ENCODE data around the gene IPO5.

IPO5 gene

DNA sequence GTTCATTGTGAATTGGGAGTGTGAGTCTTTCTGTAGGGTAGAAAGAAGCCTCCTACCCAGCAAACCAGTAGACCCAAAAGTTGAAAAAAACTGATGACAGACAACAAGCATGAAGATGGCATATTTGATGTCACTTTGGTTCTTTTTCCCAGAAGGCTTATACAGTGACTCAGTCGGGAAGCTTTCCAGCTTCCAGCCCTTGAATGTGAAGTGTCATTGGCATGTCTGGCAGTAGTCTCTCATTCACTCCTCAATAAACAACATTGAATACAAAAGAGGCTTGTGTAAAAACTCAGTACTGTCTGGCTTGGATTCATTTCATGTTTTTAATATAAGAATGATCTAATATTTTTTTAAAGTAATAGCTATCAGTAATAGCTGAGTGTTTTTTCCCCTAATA, 68.7 kb downstream of the IPO5 start:
- no peak overlapping the region for H2BK12ac ChIP-seq (ENCODE audit: low read length)
- H3K4me2 ChIP-seq (ENCODE audit: low read length), result no peak overlapping the region
- H4K91ac ChIP-seq (ENCODE audit: low read depth, low read length), result no peak overlapping the region
- H2AK5ac ChIP-seq (ENCODE audit: low read length), result no peak overlapping the region
- H3K79me2 ChIP-seq (ENCODE audit: control insufficient read depth, insufficient read depth, low read length, poor library complexity), result no peaks in the 10 kb centered on the region
- peaks cover 0 to 4% of the 10 kb centered on the region in 2 experiments for H3K4me1 ChIP-seq (ENCODE audit: control insufficient read depth in 1 of 2, insufficient read depth in 2 of 2, low read length in 2 of 2)
- H3K79me1 ChIP-seq (ENCODE audit: low read length), result no peaks in the 10 kb centered on the region
- H2AFZ ChIP-seq (ENCODE audit: insufficient read depth, low read length, poor library complexity), result no peak overlapping the region
- no peak overlapping the region for H2BK5ac ChIP-seq (ENCODE audit: low read depth, low read length, poor library complexity)
- no peak overlapping the region for H2BK120ac ChIP-seq (ENCODE audit: insufficient read depth, low read length, poor library complexity)
- no peak overlapping the region for H4K8ac ChIP-seq (ENCODE audit: low read depth, low read length)
- H3K9me3 ChIP-seq (ENCODE audit: insufficient read depth, low read depth, low read length), result no peaks in the 10 kb centered on the region
- DNase-seq, result peak; percentile 63 to 85
- no peak overlapping the region for H3K18ac ChIP-seq (ENCODE audit: low read length)
- no peak overlapping the region for H4K12ac ChIP-seq (ENCODE audit: low read depth, low read length)
- no CpG with 5 or more reads among the region's 1 CpG for WGBS (ENCODE audit: extremely low coverage, insufficient coverage, insufficient read length)
- H3K14ac ChIP-seq (ENCODE audit: low read length), result no peak overlapping the region
- no peaks in the 10 kb centered on the region for H3K27me3 ChIP-seq (ENCODE audit: insufficient read depth, low read length)
- no peak overlapping the region for H3K9ac ChIP-seq (ENCODE audit: low read length)
- no peak overlapping the region for H3K27ac ChIP-seq (ENCODE audit: low read depth, low read length)
- no peak overlapping the region for H3K4ac ChIP-seq (ENCODE audit: low read depth, low read length)
- no peak overlapping the region for H3K4me3 ChIP-seq (ENCODE audit: low read depth, low read length)
- no peak overlapping the region for H3K23ac ChIP-seq (ENCODE audit: low read length)
- peaks cover 14 to 30% of the 10 kb centered on the region in 2 experiments for H3K36me3 ChIP-seq (ENCODE audit: control insufficient read depth in 1 of 2, insufficient read depth in 2 of 2, low read length in 2 of 2)

GRCh38 chr13:98025480-98026025, 72.1 kb downstream of the IPO5 start:
- no peak overlapping the region for H2AK5ac ChIP-seq (ENCODE audit: low read length)
- WGBS (ENCODE audit: extremely low coverage, insufficient coverage, insufficient read length), result no CpG with 5 or more reads among the region's 7 CpGs
- H3K4ac ChIP-seq (ENCODE audit: low read depth, low read length), result no peak overlapping the region
- no peaks in the 10 kb centered on the region for H3K79me1 ChIP-seq (ENCODE audit: low read length)
- no peak for DNase-seq
- no peak overlapping the region for H4K8ac ChIP-seq (ENCODE audit: low read depth, low read length)
- no peaks in the 10 kb centered on the region for H3K9me3 ChIP-seq (ENCODE audit: insufficient read depth, low read depth, low read length)
- H3K14ac ChIP-seq (ENCODE audit: low read length), result no peak overlapping the region
- no peak overlapping the region for H4K12ac ChIP-seq (ENCODE audit: low read depth, low read length)
- H3K4me3 ChIP-seq (ENCODE audit: low read depth, low read length), result no peak overlapping the region
- no peak overlapping the region for H2BK5ac ChIP-seq (ENCODE audit: low read depth, low read length, poor library complexity)
- H4K91ac ChIP-seq (ENCODE audit: low read depth, low read length), result no peak overlapping the region
- H3K18ac ChIP-seq (ENCODE audit: low read length), result no peak overlapping the region
- H3K4me2 ChIP-seq (ENCODE audit: low read length), result no peak overlapping the region
- no peak overlapping the region for H2BK12ac ChIP-seq (ENCODE audit: low read length)
- H2AFZ ChIP-seq (ENCODE audit: insufficient read depth, low read length, poor library complexity), result no peak overlapping the region
- H3K27me3 ChIP-seq (ENCODE audit: insufficient read depth, low read length), result no peaks in the 10 kb centered on the region
- no peak overlapping the region for H3K23ac ChIP-seq (ENCODE audit: low read length)
- H3K27ac ChIP-seq (ENCODE audit: low read depth, low read length), result no peak overlapping the region
- H3K4me1 ChIP-seq (ENCODE audit: control insufficient read depth in 1 of 2, insufficient read depth in 2 of 2, low read length in 2 of 2), result peaks cover 0 to 4% of the 10 kb centered on the region in 2 experiments
- no peak overlapping the region for H2BK120ac ChIP-seq (ENCODE audit: insufficient read depth, low read length, poor library complexity)
- peaks cover 2 to 10% of the 10 kb centered on the region in 2 experiments for H3K36me3 ChIP-seq (ENCODE audit: control insufficient read depth in 1 of 2, insufficient read depth in 2 of 2, low read length in 2 of 2)
- H3K79me2 ChIP-seq (ENCODE audit: control insufficient read depth, insufficient read depth, low read length, poor library complexity), result no peaks in the 10 kb centered on the region
- H3K9ac ChIP-seq (ENCODE audit: low read length), result no peak overlapping the region

DNA sequence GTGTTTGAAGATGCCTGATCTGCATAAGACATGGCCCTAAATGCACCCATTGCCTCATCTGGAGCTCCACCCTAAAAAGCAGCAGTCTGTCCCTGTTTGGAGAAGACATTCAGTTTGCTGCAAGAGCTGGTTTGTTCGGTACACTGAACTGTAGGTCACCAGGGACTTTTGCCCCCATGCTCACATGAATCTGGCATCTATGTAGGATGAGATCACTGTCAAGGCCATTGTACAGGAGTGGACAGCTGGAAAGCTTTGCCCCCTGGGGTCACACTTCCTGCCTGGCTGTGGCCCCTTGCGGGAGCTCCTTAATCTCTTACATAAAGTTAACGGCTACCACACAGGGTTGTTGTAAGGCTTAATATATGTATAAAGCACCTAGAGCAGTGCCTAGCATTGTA, 73.0 kb downstream of the IPO5 start:
- no peak overlapping the region for H4K12ac ChIP-seq (ENCODE audit: low read depth, low read length)
- peaks cover 2 to 8% of the 10 kb centered on the region in 2 experiments for H3K36me3 ChIP-seq (ENCODE audit: control insufficient read depth in 1 of 2, insufficient read depth in 2 of 2, low read length in 2 of 2)
- no peak overlapping the region for H3K4me2 ChIP-seq (ENCODE audit: low read length)
- no peak for DNase-seq
- H3K4me1 ChIP-seq (ENCODE audit: control insufficient read depth in 1 of 2, insufficient read depth in 2 of 2, low read length in 2 of 2), result peaks cover 0 to 4% of the 10 kb centered on the region in 2 experiments
- H4K91ac ChIP-seq (ENCODE audit: low read depth, low read length), result no peak overlapping the region
- H3K4me3 ChIP-seq (ENCODE audit: low read depth, low read length), result no peak overlapping the region
- H2BK12ac ChIP-seq (ENCODE audit: low read length), result no peak overlapping the region
- H2BK5ac ChIP-seq (ENCODE audit: low read depth, low read length, poor library complexity), result no peak overlapping the region
- no peak overlapping the region for H3K27ac ChIP-seq (ENCODE audit: low read depth, low read length)
- H3K14ac ChIP-seq (ENCODE audit: low read length), result no peak overlapping the region
- no peak overlapping the region for H2BK120ac ChIP-seq (ENCODE audit: insufficient read depth, low read length, poor library complexity)
- H4K8ac ChIP-seq (ENCODE audit: low read depth, low read length), result no peak overlapping the region
- H3K27me3 ChIP-seq (ENCODE audit: insufficient read depth, low read length), result no peaks in the 10 kb centered on the region
- no peak overlapping the region for H3K23ac ChIP-seq (ENCODE audit: low read length)
- H3K9me3 ChIP-seq (ENCODE audit: insufficient read depth, low read depth, low read length), result no peaks in the 10 kb centered on the region
- no CpG with 5 or more reads among the region's 3 CpGs for WGBS (ENCODE audit: extremely low coverage, insufficient coverage, insufficient read length)
- no peak overlapping the region for H3K9ac ChIP-seq (ENCODE audit: low read length)
- no peak overlapping the region for H2AFZ ChIP-seq (ENCODE audit: insufficient read depth, low read length, poor library complexity)
- no peak overlapping the region for H2AK5ac ChIP-seq (ENCODE audit: low read length)
- H3K18ac ChIP-seq (ENCODE audit: low read length), result no peak overlapping the region
- H3K4ac ChIP-seq (ENCODE audit: low read depth, low read length), result no peak overlapping the region
- H3K79me2 ChIP-seq (ENCODE audit: control insufficient read depth, insufficient read depth, low read length, poor library complexity), result no peaks in the 10 kb centered on the region
- H3K79me1 ChIP-seq (ENCODE audit: low read length), result no peaks in the 10 kb centered on the region

DNA sequence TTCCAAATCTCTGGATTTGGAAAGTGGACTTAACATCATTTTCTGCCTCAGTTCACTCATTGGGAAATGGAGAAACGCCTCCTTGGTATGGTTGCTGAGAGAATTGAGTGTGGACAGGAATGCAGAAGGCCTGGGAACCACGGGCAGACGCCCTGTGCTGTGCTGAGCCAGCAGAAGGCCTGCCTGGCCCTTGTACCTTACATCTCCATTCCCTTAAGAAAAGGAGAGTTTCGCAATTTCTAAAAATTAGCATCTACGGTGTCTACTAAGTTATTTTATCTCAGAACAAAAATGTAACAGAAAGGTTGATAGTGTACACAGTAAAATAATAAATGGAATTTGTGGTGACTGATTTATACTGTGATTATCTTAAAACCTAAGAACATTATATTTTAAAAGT, 78.7 kb downstream of the IPO5 start:
- no peak overlapping the region for H3K4me3 ChIP-seq (ENCODE audit: low read depth, low read length)
- peak in 1 of 2 donors; percentile 13 for DNase-seq
- H2BK12ac ChIP-seq (ENCODE audit: low read length), result no peak overlapping the region
- H3K79me2 ChIP-seq (ENCODE audit: control insufficient read depth, insufficient read depth, low read length, poor library complexity), result no peaks in the 10 kb centered on the region
- H4K12ac ChIP-seq (ENCODE audit: low read depth, low read length), result no peak overlapping the region
- no peak overlapping the region for H3K18ac ChIP-seq (ENCODE audit: low read length)
- H3K36me3 ChIP-seq (ENCODE audit: control insufficient read depth in 1 of 2, insufficient read depth in 2 of 2, low read length in 2 of 2), result no peaks in the 10 kb centered on the region
- WGBS (ENCODE audit: extremely low coverage, insufficient coverage, insufficient read length), result no CpG with 5 or more reads among the region's 5 CpGs
- no peak overlapping the region for H3K27ac ChIP-seq (ENCODE audit: low read depth, low read length)
- H3K27me3 ChIP-seq (ENCODE audit: insufficient read depth, low read length), result no peaks in the 10 kb centered on the region
- no peak overlapping the region for H3K14ac ChIP-seq (ENCODE audit: low read length)
- no peak overlapping the region for H2AK5ac ChIP-seq (ENCODE audit: low read length)
- H3K23ac ChIP-seq (ENCODE audit: low read length), result no peak overlapping the region
- H4K8ac ChIP-seq (ENCODE audit: low read depth, low read length), result no peak overlapping the region
- H3K9me3 ChIP-seq (ENCODE audit: insufficient read depth, low read depth, low read length), result no peaks in the 10 kb centered on the region
- no peak overlapping the region for H2BK120ac ChIP-seq (ENCODE audit: insufficient read depth, low read length, poor library complexity)
- H3K4ac ChIP-seq (ENCODE audit: low read depth, low read length), result no peak overlapping the region
- H3K79me1 ChIP-seq (ENCODE audit: low read length), result no peaks in the 10 kb centered on the region
- H3K9ac ChIP-seq (ENCODE audit: low read length), result no peak overlapping the region
- H3K4me2 ChIP-seq (ENCODE audit: low read length), result no peak overlapping the region
- no peak overlapping the region for H2AFZ ChIP-seq (ENCODE audit: insufficient read depth, low read length, poor library complexity)
- peaks cover 0 to 2% of the 10 kb centered on the region in 2 experiments for H3K4me1 ChIP-seq (ENCODE audit: control insufficient read depth in 1 of 2, insufficient read depth in 2 of 2, low read length in 2 of 2)
- H2BK5ac ChIP-seq (ENCODE audit: low read depth, low read length, poor library complexity), result no peak overlapping the region
- H4K91ac ChIP-seq (ENCODE audit: low read depth, low read length), result no peak overlapping the region
